ENCODE measurements around the gene MIB2.

- TF ChIP-seq CTCF (IDR thresholded peaks at IDR 0.05; ENCODE audit: poor library complexity) (no peak), EZH2 (IDR thresholded peaks at IDR 0.05; ENCODE audit: borderline replicate concordance) (no peak)
Observed at GRCh38 chr1:1622788-1623094, 7.4 kb downstream of the MIB2 start.

All from hepatocyte (in vitro differentiated cells).